ENCODE data around the gene DCST2.

Gene DCST2

DNA sequence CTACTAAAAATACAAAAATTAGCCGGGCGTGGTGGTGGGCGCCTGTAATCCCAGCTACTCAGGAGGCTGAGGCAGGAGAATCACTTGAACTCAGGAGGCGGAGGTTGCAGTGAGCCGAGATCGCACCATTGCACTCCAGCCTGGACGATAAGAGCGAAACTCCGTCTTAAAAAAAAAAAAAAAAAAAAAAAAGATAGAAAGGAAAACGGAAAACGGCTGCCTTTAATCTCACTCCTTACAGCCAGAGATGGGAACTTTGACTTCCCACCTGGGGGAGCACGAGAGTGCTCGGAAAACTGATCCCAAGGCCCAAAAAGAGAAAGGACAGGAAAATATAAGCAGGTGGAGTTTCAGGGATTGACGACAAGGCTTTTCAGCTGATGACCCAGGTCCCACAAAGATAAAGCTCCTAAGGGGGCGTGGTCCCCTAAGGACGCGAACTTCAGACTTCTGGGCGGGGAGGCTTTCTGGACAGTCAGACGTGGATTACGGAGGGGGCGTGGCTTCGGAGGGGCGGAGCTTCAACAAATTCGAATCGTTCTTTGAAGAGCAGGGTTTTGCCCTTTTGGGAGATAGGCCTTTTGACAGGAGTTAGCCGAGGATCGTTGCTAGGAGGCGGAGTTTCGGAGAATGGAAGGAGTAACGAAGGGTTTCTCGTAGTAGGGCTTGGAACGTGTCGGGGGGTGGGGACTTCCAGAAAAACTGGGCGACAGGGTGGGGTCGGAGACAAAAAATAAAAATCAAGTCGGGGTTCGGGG is 60.1 kb downstream of the DCST2 start:
- DNase-seq: peak; percentile 72

- no peak for DNase-seq
These were observed 60.9 kb downstream of the DCST2 start for GRCh38 chr1:154972517-154973343.

GRCh38 chr1:154972213-154972516 is 61.4 kb downstream of the DCST2 start:
- DNase-seq: no peak

- no peak for DNase-seq
These were observed 62.1 kb downstream of the DCST2 start for GRCh38 chr1:154971341-154971998.

- DNase-seq: no peak
These were observed 62.8 kb downstream of the DCST2 start, which contains the start of gene SHC1 for GRCh38 chr1:154970631-154971340. TSS of gene SHC1 (minus strand) at chr1:154970747. CDS start at chr1:154970526, 221 bp downstream.

DNA sequence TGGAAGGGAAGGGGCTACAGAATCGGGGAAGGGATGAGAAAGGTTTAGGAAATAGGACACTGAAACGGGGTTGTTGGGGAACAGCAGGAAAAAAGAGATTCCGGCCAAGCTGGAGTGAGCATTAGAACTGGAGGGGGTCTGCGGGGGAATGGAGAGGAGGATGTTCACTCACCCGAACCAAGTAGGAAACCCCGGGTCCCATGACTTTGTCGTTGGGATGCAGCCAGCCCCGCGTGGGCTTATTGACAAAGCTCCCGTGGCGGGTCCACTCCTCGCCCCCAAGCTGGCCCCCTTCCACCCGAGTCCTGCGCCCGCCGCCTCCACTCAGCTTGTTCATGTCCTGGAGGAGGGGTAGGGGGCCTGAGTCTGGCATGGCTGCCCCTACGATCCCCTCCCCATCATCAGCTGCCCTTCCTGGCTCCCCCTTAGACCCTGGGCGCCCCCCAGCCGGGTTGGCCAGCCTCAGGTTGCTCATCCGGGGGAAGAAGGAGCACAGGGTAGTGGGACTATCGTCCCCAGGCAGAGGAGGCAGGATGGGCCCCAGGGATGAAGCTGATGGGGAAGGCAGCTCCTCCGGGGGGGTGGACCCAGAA is 63.6 kb downstream of the DCST2 start:
- no peak for DNase-seq

DNA sequence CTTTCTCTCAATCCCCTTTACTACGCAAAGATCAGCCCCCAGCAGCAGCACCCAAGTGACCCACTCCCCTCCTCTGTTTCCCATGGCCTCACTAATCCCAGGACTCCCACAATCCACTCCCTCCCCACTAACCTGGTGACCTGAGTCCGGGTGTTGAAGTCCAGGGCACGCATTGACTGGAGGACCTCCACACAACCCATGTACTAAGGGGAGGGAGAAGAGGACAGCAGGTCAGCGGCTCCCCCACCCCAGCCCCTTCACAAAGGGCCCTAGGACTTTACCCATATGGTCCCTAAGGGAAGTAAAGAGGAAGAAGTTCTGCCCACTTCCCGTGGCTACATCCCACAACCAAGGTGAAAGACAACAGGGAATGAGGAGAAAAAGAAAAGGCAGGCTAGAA is 64.3 kb downstream of the DCST2 start:
- DNase-seq: no peak

- no peak for DNase-seq
These were observed 64.8 kb downstream of the DCST2 start for GRCh38 chr1:154968731-154969130.
